ENCODE measurements around the gene TGM2.

GRCh38 chr20:38191654-38192053, 26.6 kb upstream of the TGM2 start:
- TF ChIP-seq POLR2AphosphoS5 (IDR thresholded peaks at IDR 0.05) (no peak), CTCF (IDR thresholded peaks at IDR 0.05) (no peak)

All from esophagus muscularis mucosa (tissue), 3 donors.